GM21717 (cell line): ENCODE data around the gene IQCM.
"Not testable (repeated sequence)": the region's sequence is repeated elsewhere in the genome, so short reads cannot be mapped to it uniquely, and the experiment has no call there.

Experiments used
- ATAC-seq: cut with Tn5 transposase; IDR thresholded peaks from one replicate; pipeline ENCODE4 v1.9.1; 2021; ENCODE audit warnings: mild to moderate bottlenecking, moderate library complexity; ENCODE audit not compliant: unreplicated experiment

The IQCM gene

DNA sequence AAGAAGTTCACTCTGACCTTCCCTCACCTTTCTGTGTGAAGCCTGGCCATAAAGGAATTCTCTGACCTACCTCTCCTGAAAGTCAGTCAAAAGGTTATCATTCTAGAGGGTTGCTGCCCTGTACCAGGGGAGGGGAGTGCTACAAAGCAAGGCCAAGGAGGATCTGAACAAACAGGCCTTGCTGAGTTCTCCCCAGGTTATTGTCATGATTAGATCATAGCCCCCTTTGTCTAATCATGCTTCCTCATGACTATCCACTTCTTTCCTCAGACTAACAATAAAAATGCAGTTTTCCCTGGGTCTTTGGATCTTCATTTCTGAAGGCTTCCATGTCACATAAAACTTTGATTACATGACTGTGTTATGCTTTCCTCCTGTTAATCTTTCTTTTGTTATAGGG lies 472.0 kb downstream of the IQCM start:
- ATAC-seq: no peak

- not testable (repeated sequence) for ATAC-seq
Measured at GRCh38 chr4:149341117-149341516, 474.5 kb downstream of the IQCM start.

GRCh38 chr4:149328161-149328560 lies 487.5 kb downstream of the IQCM start:
- ATAC-seq: no peak

DNA sequence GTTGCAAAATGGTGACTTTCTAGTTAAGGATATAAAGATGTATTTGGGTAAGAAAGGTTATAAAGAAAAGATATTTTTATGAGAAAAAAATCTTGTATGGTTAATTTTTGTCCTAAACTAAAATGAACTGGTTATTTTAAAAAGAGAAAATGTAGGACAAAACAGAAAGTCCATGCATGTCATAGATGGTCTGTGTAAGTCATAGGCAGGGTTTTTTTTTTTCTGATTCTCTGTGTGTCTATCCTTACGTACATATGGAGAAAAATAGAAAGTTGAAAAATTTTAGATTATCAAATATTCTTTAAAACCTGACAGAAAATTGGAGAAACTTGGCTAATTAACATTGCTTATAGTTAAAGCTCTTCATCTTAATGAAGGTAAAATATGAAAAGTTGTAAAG lies 493.4 kb downstream of the IQCM start:
- no peak for ATAC-seq

DNA sequence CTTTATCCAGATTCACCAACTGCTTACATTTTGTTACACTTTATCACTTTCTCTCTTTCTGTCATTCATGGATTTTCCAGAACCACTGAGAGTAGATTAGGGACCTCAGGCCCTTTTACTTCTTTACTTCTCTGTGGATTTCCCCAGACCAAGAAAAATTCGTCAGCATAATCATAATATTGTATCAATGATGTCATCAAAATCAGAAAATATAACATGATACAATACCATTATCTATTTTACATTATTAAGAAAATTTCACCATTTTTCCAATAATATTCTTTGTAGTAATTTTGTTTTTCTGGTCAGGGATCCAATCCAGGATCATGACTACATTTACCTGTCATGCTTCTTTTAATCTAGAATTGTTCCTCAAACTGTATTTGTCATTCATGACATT lies 494.2 kb downstream of the IQCM start:
- no peak for ATAC-seq

- ATAC-seq: no peak
Measured at GRCh38 chr4:149311076-149311475, 504.6 kb downstream of the IQCM start.

GRCh38 chr4:149306537-149306936 lies 509.1 kb downstream of the IQCM start:
- no peak for ATAC-seq
